Activated CD4-positive, alpha-beta T cell treated with anti-CD3 and anti-CD28 coated beads for 4 hours (primary cell): Measurements from ENCODE around the gene DNAH8.

ENCODE experiments used
- DNase-seq, 2 donors: peaks; one replicate each; pipeline ENCODE4 v3.0.0-alpha.2; 2020

The DNAH8 gene

GRCh38 chr6:39026175-39026574 lies 311.1 kb downstream of the DNAH8 start:
- no peak for DNase-seq

GRCh38 chr6:39029156-39030011 lies 314.3 kb downstream of the DNAH8 start:
- peak in 1 of 2 donors; percentile 26 for DNase-seq

- no peak for DNase-seq
Observed at GRCh38 chr6:39035681-39036080, 320.6 kb downstream of the DNAH8 start.

GRCh38 chr6:39037082-39037508 lies 322.0 kb downstream of the DNAH8 start:
- DNase-seq = no peak

GRCh38 chr6:39037707-39038106 lies 322.6 kb downstream of the DNAH8 start:
- no peak for DNase-seq

GRCh38 chr6:39040080-39040673 lies 325.1 kb downstream of the DNAH8 start:
- no peak for DNase-seq

- DNase-seq = no peak
Observed at GRCh38 chr6:39041072-39041471, 326.0 kb downstream of the DNAH8 start.

GRCh38 chr6:39043776-39044175 lies 328.7 kb downstream of the DNAH8 start:
- no peak for DNase-seq

- no peak for DNase-seq
Observed at GRCh38 chr6:39044181-39044580, 329.1 kb downstream of the DNAH8 start.

- no peak for DNase-seq
Observed at GRCh38 chr6:39047434-39048327, 332.6 kb downstream of the DNAH8 start.

- no peak for DNase-seq
Observed at GRCh38 chr6:39048481-39049399, 333.6 kb downstream of the DNAH8 start, which contains the start of gene GLP1R. GLP1R (plus strand) TSS chr6:39048781; CDS start chr6:39048841, 60 bp downstream.

GRCh38 chr6:39049575-39050283 lies 334.6 kb downstream of the DNAH8 start:
- no peak for DNase-seq

- no peak for DNase-seq
Observed at GRCh38 chr6:39050453-39051112, 335.5 kb downstream of the DNAH8 start.

GRCh38 chr6:39051399-39052122 lies 336.4 kb downstream of the DNAH8 start:
- DNase-seq = no peak

- no peak for DNase-seq
Observed at GRCh38 chr6:39053016-39053624, 338.0 kb downstream of the DNAH8 start.

- no peak for DNase-seq
Observed at GRCh38 chr6:39053854-39054576, 338.9 kb downstream of the DNAH8 start.

GRCh38 chr6:39054577-39055142 lies 339.5 kb downstream of the DNAH8 start:
- no peak for DNase-seq

- no peak for DNase-seq
Observed at GRCh38 chr6:39055661-39056060, 340.6 kb downstream of the DNAH8 start.

- no peak for DNase-seq
Observed at GRCh38 chr6:39056191-39056590, 341.1 kb downstream of the DNAH8 start.
